ENCODE data around the gene BTBD18.

GRCh38 chr11:57764021-57764420 is 12.4 kb upstream of the BTBD18 start:
- TF ChIP-seq ZNF8 (CRISPR knock-in tag; IDR thresholded peaks at IDR 0.05) = no peak
- TF ChIP-seq ISL1 (CRISPR knock-in tag; IDR thresholded peaks at IDR 0.05) = no peak
- TF ChIP-seq, protein P1, sequence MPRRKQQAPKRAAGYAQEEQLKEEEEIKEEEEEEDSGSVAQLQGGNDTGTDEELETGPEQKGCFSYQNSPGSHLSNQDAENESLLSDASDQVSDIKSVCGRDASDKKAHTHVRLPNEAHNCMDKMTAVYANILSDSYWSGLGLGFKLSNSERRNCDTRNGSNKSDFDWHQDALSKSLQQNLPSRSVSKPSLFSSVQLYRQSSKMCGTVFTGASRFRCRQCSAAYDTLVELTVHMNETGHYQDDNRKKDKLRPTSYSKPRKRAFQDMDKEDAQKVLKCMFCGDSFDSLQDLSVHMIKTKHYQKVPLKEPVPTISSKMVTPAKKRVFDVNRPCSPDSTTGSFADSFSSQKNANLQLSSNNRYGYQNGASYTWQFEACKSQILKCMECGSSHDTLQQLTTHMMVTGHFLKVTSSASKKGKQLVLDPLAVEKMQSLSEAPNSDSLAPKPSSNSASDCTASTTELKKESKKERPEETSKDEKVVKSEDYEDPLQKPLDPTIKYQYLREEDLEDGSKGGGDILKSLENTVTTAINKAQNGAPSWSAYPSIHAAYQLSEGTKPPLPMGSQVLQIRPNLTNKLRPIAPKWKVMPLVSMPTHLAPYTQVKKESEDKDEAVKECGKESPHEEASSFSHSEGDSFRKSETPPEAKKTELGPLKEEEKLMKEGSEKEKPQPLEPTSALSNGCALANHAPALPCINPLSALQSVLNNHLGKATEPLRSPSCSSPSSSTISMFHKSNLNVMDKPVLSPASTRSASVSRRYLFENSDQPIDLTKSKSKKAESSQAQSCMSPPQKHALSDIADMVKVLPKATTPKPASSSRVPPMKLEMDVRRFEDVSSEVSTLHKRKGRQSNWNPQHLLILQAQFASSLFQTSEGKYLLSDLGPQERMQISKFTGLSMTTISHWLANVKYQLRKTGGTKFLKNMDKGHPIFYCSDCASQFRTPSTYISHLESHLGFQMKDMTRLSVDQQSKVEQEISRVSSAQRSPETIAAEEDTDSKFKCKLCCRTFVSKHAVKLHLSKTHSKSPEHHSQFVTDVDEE (CRISPR knock-in tag; IDR thresholded peaks at IDR 0.05) = no peak
- no peak for TF ChIP-seq ZC3H10 (CRISPR knock-in tag; IDR thresholded peaks at IDR 0.05)
- TF ChIP-seq PPARA (CRISPR knock-in tag; IDR thresholded peaks at IDR 0.05; ENCODE audit: borderline replicate concordance) = no peak
- no peak for TF ChIP-seq TOX (CRISPR knock-in tag; IDR thresholded peaks at IDR 0.05; ENCODE audit: borderline replicate concordance)
- no peak for TF ChIP-seq ZFP3 (CRISPR knock-in tag; IDR thresholded peaks at IDR 0.05)
- no peak for TF ChIP-seq SNAI2 (CRISPR knock-in tag; IDR thresholded peaks at IDR 0.05)
- TF ChIP-seq GLIS3 (CRISPR knock-in tag; IDR thresholded peaks at IDR 0.05) = no peak
- TF ChIP-seq RARB (CRISPR knock-in tag; IDR thresholded peaks at IDR 0.05) = no peak

Data from SK-N-SH treated with all-trans-retinoic acid at 6 μM for 48 hours (cell line).